Measurements from ENCODE around the gene PTPRK.

PTPRK gene

GRCh38 chr6:128064540-128064895 is 455.9 kb downstream of the PTPRK start:
- DNase-seq = no peak

GRCh38 chr6:128063850-128064539 is 456.4 kb downstream of the PTPRK start:
- DNase-seq = no peak

GRCh38 chr6:128062882-128063603 is 457.4 kb downstream of the PTPRK start:
- no peak for DNase-seq

- DNase-seq = no peak
Observed at GRCh38 chr6:128057946-128058345, 462.5 kb downstream of the PTPRK start.

GRCh38 chr6:128057541-128057940 is 462.9 kb downstream of the PTPRK start:
- DNase-seq = no peak

GRCh38 chr6:128053109-128053508 is 467.3 kb downstream of the PTPRK start:
- no peak for DNase-seq

GRCh38 chr6:128047989-128048388 is 472.4 kb downstream of the PTPRK start:
- no peak for DNase-seq

- no peak for DNase-seq
Observed at GRCh38 chr6:128046033-128046432, 474.4 kb downstream of the PTPRK start.

- no peak for DNase-seq
Observed at GRCh38 chr6:128039543-128039942, 480.9 kb downstream of the PTPRK start.

GRCh38 chr6:128036808-128037570 is 483.4 kb downstream of the PTPRK start:
- no peak for DNase-seq

GRCh38 chr6:128033156-128033555 is 487.2 kb downstream of the PTPRK start:
- DNase-seq = no peak

- DNase-seq = no peak
Observed at GRCh38 chr6:128032042-128032441, 488.4 kb downstream of the PTPRK start.

- DNase-seq = no peak
Observed at GRCh38 chr6:128029826-128030225, 490.6 kb downstream of the PTPRK start.

GRCh38 chr6:128028183-128028582 is 492.2 kb downstream of the PTPRK start:
- DNase-seq = no peak

- DNase-seq = no peak
Observed at GRCh38 chr6:128025478-128025877, 494.9 kb downstream of the PTPRK start.

- no peak for DNase-seq
Observed at GRCh38 chr6:128024969-128025368, 495.4 kb downstream of the PTPRK start.

GRCh38 chr6:128024046-128024445 is 496.4 kb downstream of the PTPRK start:
- no peak for DNase-seq

- DNase-seq = no peak
Observed at GRCh38 chr6:128018821-128019220, 501.6 kb downstream of the PTPRK start.

- DNase-seq = no peak
Observed at GRCh38 chr6:128017288-128017687, 503.1 kb downstream of the PTPRK start.

GRCh38 chr6:128007658-128008057 is 512.7 kb downstream of the PTPRK start:
- DNase-seq = no peak

- DNase-seq = no peak
Observed at GRCh38 chr6:128005009-128005408, 515.4 kb downstream of the PTPRK start.

- DNase-seq = no peak
Observed at GRCh38 chr6:128000363-128000762, 520.0 kb downstream of the PTPRK start.

- no peak for DNase-seq
Observed at GRCh38 chr6:127998985-127999384, 521.4 kb downstream of the PTPRK start.

Data from stimulated activated CD4-positive, alpha-beta T cell treated with anti-CD3 and anti-CD28 coated beads, Interleukin-4, amount 100 ng/mL, for 24 hours (primary cell).